HCT116 (cell line): ENCODE data around the gene CNKSR3. TPM values are rescaled to one million over a fixed set of nuclear protein-coding genes. Genes with fewer than 3 reads are reported as not detected.

Experiments used
- ATAC-seq: fragments of 200-7000 bp; cut with Tn5 transposase; 2 replicates; pipeline ENCODE4 v1.9.1; 2020; ENCODE audit warnings: mild to moderate bottlenecking, moderate library complexity
- BruUV-seq: library from RNA; stranded (reverse); fragments of 400-500 nt; replicated peaks from 2 replicates; lab custom pipeline; 2021; lab: Mats Ljungman, UMichigan
- CTCF ChIA-PET: fragments of 300-600 bp; sonication (Branson Sonifier 250); formaldehyde crosslinking; loops from one replicate; lab custom pipeline; 2021; ENCODE audit warnings: antibody characterized with exemption; lab: Charles Lee
- POLR2A ChIA-PET: fragments of 300-600, 350-600 bp; sonication (Branson Sonifier 250); formaldehyde crosslinking; loops from one replicate; lab custom pipeline; 2021; ENCODE audit warnings: antibody characterized with exemption; lab: Charles Lee
- RAD21 ChIA-PET, 2 experiments: fragments of 300-600 bp; sonication (Branson Sonifier 250); formaldehyde crosslinking; loops; one replicate each; lab custom pipeline; 2023; ENCODE audit warnings: low total read pairs in 2 of 2; ENCODE audit not compliant: uncharacterized antibody in 2 of 2, unreplicated experiment in 2 of 2, low non-redundant PET in 1 of 2; lab: Charles Lee
- DNase-seq: peaks from one replicate; pipeline ENCODE4 v3.0.0-alpha.2; 2010; ENCODE audit warnings: low read depth, low spot score
- H2AFZ ChIP-seq: fragments of 200-600 bp; shearing (Covaris generic), sonication (generic); 2 replicates; pipeline ENCODE4 v1.6.1; 2017; ENCODE audit warnings: low read depth, mixed run types, mixed read lengths, antibody characterized with exemption, low read length; ENCODE audit not compliant: poor library complexity, severe bottlenecking
- H3K27ac ChIP-seq: 2 replicates; pipeline ENCODE4 v1.5.1; 2012; ENCODE audit warnings: low read depth, low read length
- H3K27me3 ChIP-seq: fragments of 200-600 bp; sonication (generic); 2 replicates; pipeline ENCODE4 v1.6.1; 2016; ENCODE audit warnings: mixed run types, low read length, mixed read lengths; ENCODE audit not compliant: insufficient read depth
- H3K36me3 ChIP-seq, 2 experiments: fragments of 200-500 bp in 1 of 2; fragments of 200-600 bp in 1 of 2; sonication (Bioruptor generic) in 1 of 2; sonication (generic) in 1 of 2; 2 replicates each; pipeline versions ENCODE4 v1.5.1 to v1.6.1; 2014 to 2016; ENCODE audit warnings: low read length in 2 of 2, inconsistent platforms in 1 of 2, mixed read lengths in 1 of 2, mixed run types in 1 of 2; ENCODE audit not compliant: insufficient read depth in 2 of 2, control insufficient read depth in 1 of 2
- H3K4me1 ChIP-seq, 2 experiments: fragments of 200-600 bp in 1 of 2; sonication (generic) in 1 of 2; 2 replicates each; pipeline versions ENCODE4 v1.5.1 to v1.6.1; 2012 to 2017; ENCODE audit warnings: low read length in 2 of 2, inconsistent platforms in 1 of 2, mild to moderate bottlenecking in 1 of 2, mixed read lengths in 1 of 2, mixed run types in 1 of 2, moderate library complexity in 1 of 2; ENCODE audit not compliant: insufficient read depth in 2 of 2, control insufficient read depth in 1 of 2
- H3K4me2 ChIP-seq: fragments of 200-600 bp; sonication (generic); 2 replicates; pipeline ENCODE4 v1.6.1; 2017; ENCODE audit warnings: mixed run types, low read length, mixed read lengths
- H3K4me3 ChIP-seq, 2 experiments: fragments of 200-600 bp in 1 of 2; sonication (generic) in 1 of 2; replicated peaks in 1 of 2; 2 replicates each; pipeline ENCODE4 v1.5.1; 2011 to 2016; ENCODE audit warnings: low read length in 2 of 2, control low read depth in 1 of 2, low read depth in 1 of 2, mild to moderate bottlenecking in 1 of 2, mixed read lengths in 1 of 2, mixed run types in 1 of 2
- H3K79me2 ChIP-seq: fragments of 200-600 bp; sonication (generic); 2 replicates; pipeline ENCODE4 v1.6.1; 2017; ENCODE audit warnings: mild to moderate bottlenecking, mixed run types, low read length, moderate library complexity, mixed read lengths; ENCODE audit not compliant: insufficient read depth
- H3K9ac ChIP-seq: fragments of 200-600 bp; sonication (generic); 2 replicates; pipeline ENCODE4 v1.6.1; 2016; ENCODE audit warnings: low read length, mixed read lengths
- H3K9me2 ChIP-seq: fragments of 200-600 bp; sonication (generic), shearing (Covaris generic); 2 replicates; pipeline ENCODE4 v1.6.1; 2017; ENCODE audit warnings: mixed run types, mild to moderate bottlenecking, moderate library complexity; ENCODE audit not compliant: insufficient read depth
- H3K9me3 ChIP-seq, 2 experiments: fragments of 200-500 bp in 1 of 2; fragments of 200-600 bp in 1 of 2; sonication (Bioruptor generic) in 1 of 2; sonication (generic) in 1 of 2; 2 replicates each; pipeline ENCODE4 v1.6.1; 2014 to 2017; ENCODE audit warnings: low read length in 2 of 2, mixed read lengths in 2 of 2, inconsistent platforms in 1 of 2, low read depth in 1 of 2, mild to moderate bottlenecking in 1 of 2, mixed run types in 1 of 2, moderate library complexity in 1 of 2; ENCODE audit not compliant: control insufficient read depth in 1 of 2, insufficient read depth in 1 of 2
- H4K20me1 ChIP-seq: fragments of 200-600 bp; sonication (generic), shearing (Covaris generic); 2 replicates; pipeline ENCODE4 v1.6.1; 2017; ENCODE audit warnings: mixed run types, mild to moderate bottlenecking, moderate library complexity; ENCODE audit not compliant: insufficient read depth
- ATF3 ChIP-seq: IDR thresholded peaks from 2 replicates; pipeline ENCODE4 v1.6.1; 2012
- CBX3 ChIP-seq: IDR thresholded peaks from 2 replicates; pipeline ENCODE4 v1.6.1; 2012; ENCODE audit warnings: low read depth
- CEBPB ChIP-seq: IDR thresholded peaks from 2 replicates; pipeline ENCODE4 v1.6.1; 2012; ENCODE audit warnings: low read depth
- EGR1 ChIP-seq: IDR thresholded peaks from 2 replicates; pipeline ENCODE4 v1.6.1; 2012; ENCODE audit warnings: low read depth
- ELF1 ChIP-seq: IDR thresholded peaks from 2 replicates; pipeline ENCODE4 v1.6.1; 2012; ENCODE audit warnings: low read depth, borderline replicate concordance
- EZH2 ChIP-seq: fragments of 200-600 bp; sonication (generic); IDR thresholded peaks from 2 replicates; pipeline ENCODE4 v1.6.1; 2017; ENCODE audit warnings: antibody characterized with exemption, mixed run types
- EZH2phosphoT487 ChIP-seq: fragments of 200-600 bp; IDR thresholded peaks from 2 replicates; pipeline ENCODE4 v1.6.1; 2018; ENCODE audit warnings: antibody characterized with exemption, borderline replicate concordance
- FOSL1 ChIP-seq: IDR thresholded peaks from 2 replicates; pipeline ENCODE4 v1.6.1; 2012; ENCODE audit warnings: low read depth
- JUND ChIP-seq: IDR thresholded peaks from 2 replicates; pipeline ENCODE4 v1.6.1; 2012
- MAX ChIP-seq: IDR thresholded peaks from 2 replicates; pipeline ENCODE4 v1.6.1; 2012
- POLR2A ChIP-seq: IDR thresholded peaks from 2 replicates; pipeline ENCODE4 v1.7.0; 2011; ENCODE audit warnings: borderline replicate concordance; ENCODE audit not compliant: insufficient read depth, insufficient read length; ENCODE audit errors: extremely low read depth
- POLR2AphosphoS5 ChIP-seq: IDR thresholded peaks from 2 replicates; pipeline ENCODE4 v1.6.1; 2011; ENCODE audit warnings: mild to moderate bottlenecking, low read depth, low read length, moderate library complexity
- RAD21 ChIP-seq: IDR thresholded peaks from 2 replicates; pipeline ENCODE4 v1.6.1; 2012; ENCODE audit warnings: low read depth, mild to moderate bottlenecking
- SRF ChIP-seq: IDR thresholded peaks from 2 replicates; pipeline ENCODE4 v1.6.1; 2012; ENCODE audit warnings: low read depth
- TCF7L2 ChIP-seq: IDR thresholded peaks from 2 replicates; pipeline ENCODE4 v1.7.0; 2011; ENCODE audit warnings: borderline replicate concordance, inconsistent platforms; ENCODE audit not compliant: insufficient read depth, insufficient read length; ENCODE audit errors: extremely low read depth
- YY1 ChIP-seq: IDR thresholded peaks from 2 replicates; pipeline ENCODE4 v1.6.1; 2011; ENCODE audit warnings: low read length, low read depth, moderate library complexity, mild to moderate bottlenecking; ENCODE audit not compliant: insufficient replicate concordance; ENCODE audit errors: extremely low read depth
- ZBTB33 ChIP-seq: IDR thresholded peaks from 2 replicates; pipeline ENCODE4 v1.6.1; 2011; ENCODE audit warnings: mild to moderate bottlenecking, low read length, moderate library complexity; ENCODE audit not compliant: insufficient replicate concordance; ENCODE audit errors: extremely low read depth
- ZFX ChIP-seq: fragments of 450-650 bp; IDR thresholded peaks from 2 replicates; pipeline ENCODE4 v1.6.1; 2017
- intact Hi-C: fragments of 100-400 bp; cut with micrococcal nuclease; formaldehyde crosslinking; loops from 2 replicates; pipeline ENCODE4 v1.10.0; 2022
- total RNA-seq: library from RNA; stranded (reverse); gene quantifications from one replicate; pipeline ENCODE4 v1.2.1, GENCODE V29; 2021; ENCODE audit not compliant: unreplicated experiment

CNKSR3 gene
- total RNA-seq, 1 experiment from 2014 or later = 15.4 TPM

- BruUV-seq = no TSS peak
- H3K27ac ChIP-seq = no peak overlapping the region
- TF ChIP-seq POLR2A = no peak
- no peak for TF ChIP-seq CEBPB
- no peak for TF ChIP-seq RAD21
- TF ChIP-seq MAX = no peak
- TF ChIP-seq, all 23 proteins: peak for 0
- POLR2A ChIA-PET = no interaction called here
- H3K36me3 ChIP-seq = no peaks in the 10 kb centered on the region; a peak in 1 of 4 replicates
- H3K9me2 ChIP-seq = no peaks in the 10 kb centered on the region
- H3K4me1 ChIP-seq = peaks cover 0 to 4% of the 10 kb centered on the region in 2 experiments; a peak in 1 of 4 replicates
- CTCF ChIA-PET = no interaction called here
- H3K27me3 ChIP-seq = no peaks in the 10 kb centered on the region
- DNase-seq (no peak), ATAC-seq (no peak)
- H4K20me1 ChIP-seq = no peaks in the 10 kb centered on the region
- H3K4me3 ChIP-seq = no peak overlapping the region
- RAD21 ChIA-PET = no interaction called here
- no peak overlapping the region for H3K9ac ChIP-seq
- no peaks in the 10 kb centered on the region for H3K9me3 ChIP-seq
- H2AFZ ChIP-seq = no peak overlapping the region
- intact Hi-C loops = no loop called here
- no peak overlapping the region for H3K4me2 ChIP-seq
- no peaks in the 10 kb centered on the region for H3K79me2 ChIP-seq
These were observed 115.2 kb downstream of the CNKSR3 start for GRCh38 chr6:154395316-154395715.

- Histone ChIP-seq H4K20me1 (no peaks in the 10 kb centered on the region), H3K4me3 (no peak overlapping the region), H3K9me2 (no peaks in the 10 kb centered on the region), H2AFZ (no peak overlapping the region), H3K27ac (no peak overlapping the region), H3K9me3 (no peaks in the 10 kb centered on the region), H3K36me3 (no peaks in the 10 kb centered on the region; a peak in 1 of 4 replicates), H3K4me2 (no peak overlapping the region), H3K9ac (no peak overlapping the region), H3K27me3 (no peaks in the 10 kb centered on the region), H3K79me2 (no peaks in the 10 kb centered on the region), H3K4me1 (peaks cover 0 to 4% of the 10 kb centered on the region in 2 experiments; a peak in 1 of 4 replicates)
- POLR2A ChIA-PET = no interaction called here
- no peak for ATAC-seq
- DNase-seq = no peak
- no TSS peak for BruUV-seq
- CTCF ChIA-PET = no interaction called here
- TF ChIP-seq RAD21 (no peak), POLR2AphosphoS5 (no peak), TCF7L2 (no peak), EZH2phosphoT487 (no peak), EZH2 (no peak), POLR2A (no peak), CBX3 (no peak), ELF1 (no peak), FOSL1 (no peak), ZBTB33 (no peak), JUND (no peak), EGR1 (no peak), ATF3 (no peak), SRF (no peak), ZFX (no peak), YY1 (no peak), MAX (no peak)
- RAD21 ChIA-PET = no interaction called here
- intact Hi-C loops = no loop called here
These were observed 115.9 kb downstream of the CNKSR3 start for GRCh38 chr6:154394571-154394970.
